Peyer's patch (tissue), 4 donors: ENCODE results near the gene TERT.

Experiments
- CTCF ChIP-seq, 6 experiments: fragments of 450-650 bp in 4 of 6; fragments of 200-600 bp in 2 of 6; sonication (generic) in 1 of 6; IDR thresholded peaks; one replicate each; pipeline ENCODE4 v1.5.1; 2017 to 2019; ENCODE audit warnings: antibody characterized with exemption in 6 of 6, mild to moderate bottlenecking in 3 of 6, moderate library complexity in 1 of 6
- POLR2A ChIP-seq, 2 donors: fragments of 450-650 bp; IDR thresholded peaks; one replicate each; pipeline ENCODE4 v1.5.1; 2017; ENCODE audit warnings: antibody characterized with exemption in 2 of 2, mild to moderate bottlenecking in 2 of 2, moderate library complexity in 2 of 2

GRCh38 chr5:1325191-1325741, 30.4 kb upstream of the TERT start:
- TF ChIP-seq POLR2A (IDR thresholded peaks at IDR 0.05) (no peak), CTCF (IDR thresholded peaks at IDR 0.05) (no peak)
